ENCODE data around the gene CDCA7L.

The CDCA7L gene

GRCh38 chr7:21912305-21912704, 33.4 kb downstream of the CDCA7L start:
- Histone ChIP-seq H3K36me3 (replicated peaks; ENCODE audit: low read depth, low read length) (peaks cover 38% of the 10 kb centered on the region), H3K79me2 (ENCODE audit: low read length) (peaks cover 20% of the 10 kb centered on the region), H3K27me3 (ENCODE audit: low read depth, low read length) (no peaks in the 10 kb centered on the region), H3K4me2 (ENCODE audit: low read length) (no peak overlapping the region), H3K9ac (ENCODE audit: low read length) (no peak overlapping the region), H3K9me3 (ENCODE audit: insufficient read depth, low read length) (no peaks in the 10 kb centered on the region), H4K20me1 (ENCODE audit: insufficient read depth, low read length) (peaks cover 32% of the 10 kb centered on the region), H3K4me1 (ENCODE audit: low read length) (peaks cover 25% of the 10 kb centered on the region), H3K27ac (ENCODE audit: low read length) (no peak overlapping the region; the same call in 1 of the 2 replicates), H2AFZ (ENCODE audit: low read depth, low read length) (no peak overlapping the region), H3K4me3 (ENCODE audit: low read length) (no peak overlapping the region)
- TF ChIP-seq EZH2phosphoT487 (IDR thresholded peaks at IDR 0.05; ENCODE audit: low read depth), result no peak
- TF ChIP-seq, protein P1, sequence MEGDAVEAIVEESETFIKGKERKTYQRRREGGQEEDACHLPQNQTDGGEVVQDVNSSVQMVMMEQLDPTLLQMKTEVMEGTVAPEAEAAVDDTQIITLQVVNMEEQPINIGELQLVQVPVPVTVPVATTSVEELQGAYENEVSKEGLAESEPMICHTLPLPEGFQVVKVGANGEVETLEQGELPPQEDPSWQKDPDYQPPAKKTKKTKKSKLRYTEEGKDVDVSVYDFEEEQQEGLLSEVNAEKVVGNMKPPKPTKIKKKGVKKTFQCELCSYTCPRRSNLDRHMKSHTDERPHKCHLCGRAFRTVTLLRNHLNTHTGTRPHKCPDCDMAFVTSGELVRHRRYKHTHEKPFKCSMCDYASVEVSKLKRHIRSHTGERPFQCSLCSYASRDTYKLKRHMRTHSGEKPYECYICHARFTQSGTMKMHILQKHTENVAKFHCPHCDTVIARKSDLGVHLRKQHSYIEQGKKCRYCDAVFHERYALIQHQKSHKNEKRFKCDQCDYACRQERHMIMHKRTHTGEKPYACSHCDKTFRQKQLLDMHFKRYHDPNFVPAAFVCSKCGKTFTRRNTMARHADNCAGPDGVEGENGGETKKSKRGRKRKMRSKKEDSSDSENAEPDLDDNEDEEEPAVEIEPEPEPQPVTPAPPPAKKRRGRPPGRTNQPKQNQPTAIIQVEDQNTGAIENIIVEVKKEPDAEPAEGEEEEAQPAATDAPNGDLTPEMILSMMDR (IDR thresholded peaks at IDR 0.05; ENCODE audit: low read depth, low read length), result no peak

- no peak overlapping the region for H3K9ac ChIP-seq (ENCODE audit: low read length)
- H3K9me3 ChIP-seq (ENCODE audit: insufficient read depth, low read length), result no peaks in the 10 kb centered on the region
- no peaks in the 10 kb centered on the region for H3K27me3 ChIP-seq (ENCODE audit: low read depth, low read length)
- no peak overlapping the region for H2AFZ ChIP-seq (ENCODE audit: low read depth, low read length)
- H3K4me1 ChIP-seq (ENCODE audit: low read length), result peaks cover 25% of the 10 kb centered on the region
- peaks cover 18% of the 10 kb centered on the region; the same call in 1 of the 2 replicates for H3K79me2 ChIP-seq (ENCODE audit: low read length)
- peaks cover 46% of the 10 kb centered on the region for H3K36me3 ChIP-seq (replicated peaks; ENCODE audit: low read depth, low read length)
- peaks cover 26% of the 10 kb centered on the region for H4K20me1 ChIP-seq (ENCODE audit: insufficient read depth, low read length)
- no peak overlapping the region for H3K27ac ChIP-seq (ENCODE audit: low read length)
- H3K4me2 ChIP-seq (ENCODE audit: low read length), result no peak overlapping the region
- TF ChIP-seq, protein P1 (IDR thresholded peaks at IDR 0.05; ENCODE audit: low read depth, low read length), result no peak
- no peak for TF ChIP-seq EZH2phosphoT487 (IDR thresholded peaks at IDR 0.05; ENCODE audit: low read depth)
- no peak overlapping the region for H3K4me3 ChIP-seq (ENCODE audit: low read length)
Observed at GRCh38 chr7:21911341-21911875, 34.3 kb downstream of the CDCA7L start.

- H3K9ac ChIP-seq (ENCODE audit: low read length), result no peak overlapping the region
- no peak overlapping the region for H2AFZ ChIP-seq (ENCODE audit: low read depth, low read length)
- H3K4me3 ChIP-seq (ENCODE audit: low read length), result no peak overlapping the region
- H3K4me1 ChIP-seq (ENCODE audit: low read length), result peaks cover 24% of the 10 kb centered on the region
- H3K9me3 ChIP-seq (ENCODE audit: insufficient read depth, low read length), result no peaks in the 10 kb centered on the region
- H3K36me3 ChIP-seq (replicated peaks; ENCODE audit: low read depth, low read length), result peaks cover 48% of the 10 kb centered on the region
- peaks cover 23% of the 10 kb centered on the region for H4K20me1 ChIP-seq (ENCODE audit: insufficient read depth, low read length)
- no peak overlapping the region for H3K27ac ChIP-seq (ENCODE audit: low read length)
- no peaks in the 10 kb centered on the region for H3K27me3 ChIP-seq (ENCODE audit: low read depth, low read length)
- TF ChIP-seq, protein P1 (IDR thresholded peaks at IDR 0.05; ENCODE audit: low read depth, low read length), result no peak
- TF ChIP-seq EZH2phosphoT487 (IDR thresholded peaks at IDR 0.05; ENCODE audit: low read depth), result no peak
- no peak overlapping the region for H3K4me2 ChIP-seq (ENCODE audit: low read length)
- H3K79me2 ChIP-seq (ENCODE audit: low read length), result peaks cover 18% of the 10 kb centered on the region; the same call in 1 of the 2 replicates
Observed at GRCh38 chr7:21910253-21910652, 35.4 kb downstream of the CDCA7L start.

- H3K36me3 ChIP-seq (replicated peaks; ENCODE audit: low read depth, low read length), result peaks cover 47% of the 10 kb centered on the region
Observed at GRCh38 chr7:21908746-21909145, 37.0 kb downstream of the CDCA7L start.

More at GRCh38 chr7:21908746-21909145, 37.0 kb downstream of the CDCA7L start:
- Histone ChIP-seq H3K4me1 (ENCODE audit: low read length) (peaks cover 9% of the 10 kb centered on the region), H3K79me2 (ENCODE audit: low read length) (peaks cover 9% of the 10 kb centered on the region; the same call in 1 of the 2 replicates), H3K9ac (ENCODE audit: low read length) (no peak overlapping the region), H3K27me3 (ENCODE audit: low read depth, low read length) (no peaks in the 10 kb centered on the region), H2AFZ (ENCODE audit: low read depth, low read length) (no peak overlapping the region), H3K4me3 (ENCODE audit: low read length) (no peak overlapping the region), H3K27ac (ENCODE audit: low read length) (no peak overlapping the region), H4K20me1 (ENCODE audit: insufficient read depth, low read length) (peaks cover 12% of the 10 kb centered on the region; the same call in 1 of the 2 replicates), H3K9me3 (ENCODE audit: insufficient read depth, low read length) (no peaks in the 10 kb centered on the region), H3K4me2 (ENCODE audit: low read length) (no peak overlapping the region)
- TF ChIP-seq, protein P1 (IDR thresholded peaks at IDR 0.05; ENCODE audit: low read depth, low read length), result no peak
- no peak for TF ChIP-seq EZH2phosphoT487 (IDR thresholded peaks at IDR 0.05; ENCODE audit: low read depth)
